ENCODE measurements around the gene LRRC15.
A peak's percentile ranks its signal among the peaks of the same experiment; 100 is the strongest.

Gene LRRC15

DNA sequence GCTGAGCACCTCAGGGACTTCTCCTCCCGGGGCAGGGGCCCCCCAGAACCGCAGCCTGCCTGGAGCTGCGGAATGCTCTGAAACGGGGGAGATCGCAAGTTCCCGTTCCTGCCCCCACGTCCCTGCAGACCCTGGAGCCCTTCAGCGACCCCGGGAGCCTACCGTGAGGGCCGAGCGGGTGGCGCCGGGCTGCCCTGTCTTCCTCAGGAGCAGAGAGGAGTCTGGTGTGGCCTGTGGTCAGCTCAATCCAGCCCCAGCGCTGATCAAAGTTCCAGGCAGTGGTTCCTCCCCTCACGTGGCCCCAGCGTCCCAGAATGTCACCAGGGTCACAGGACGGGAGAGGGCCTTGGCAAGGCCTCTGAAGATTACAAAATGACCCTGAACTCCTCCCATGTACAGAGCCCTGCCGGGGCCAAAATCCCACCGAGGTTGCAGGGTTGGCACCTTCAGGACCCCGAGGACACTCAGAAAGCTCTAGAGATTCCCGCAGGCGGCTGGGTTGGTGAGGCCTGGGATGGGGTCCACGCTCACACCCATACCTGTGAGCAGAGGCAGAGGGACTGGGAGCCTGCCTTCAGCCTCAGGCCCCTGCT lies 18.4 kb downstream of the LRRC15 start, which contains the start of gene CPN2:
TSS of gene CPN2 (minus strand) at position 249 of the 593 bp plus-strand sequence. CDS start 8,626 bp downstream, outside the sequence.
- H3K27me3 Mint-ChIP-seq (ENCODE audit: low read depth, poor library complexity): peaks cover 6% of the 10 kb centered on the region
- H3K9me3 Mint-ChIP-seq: no peaks in the 10 kb centered on the region
- no peak within 1 kb of the TSS for H3K27ac Mint-ChIP-seq
- peaks cover 12% of the 10 kb centered on the region for H3K4me1 Mint-ChIP-seq
- no peak within 1 kb of the TSS for H3K4me3 Mint-ChIP-seq
- TF ChIP-seq, protein P1, sequence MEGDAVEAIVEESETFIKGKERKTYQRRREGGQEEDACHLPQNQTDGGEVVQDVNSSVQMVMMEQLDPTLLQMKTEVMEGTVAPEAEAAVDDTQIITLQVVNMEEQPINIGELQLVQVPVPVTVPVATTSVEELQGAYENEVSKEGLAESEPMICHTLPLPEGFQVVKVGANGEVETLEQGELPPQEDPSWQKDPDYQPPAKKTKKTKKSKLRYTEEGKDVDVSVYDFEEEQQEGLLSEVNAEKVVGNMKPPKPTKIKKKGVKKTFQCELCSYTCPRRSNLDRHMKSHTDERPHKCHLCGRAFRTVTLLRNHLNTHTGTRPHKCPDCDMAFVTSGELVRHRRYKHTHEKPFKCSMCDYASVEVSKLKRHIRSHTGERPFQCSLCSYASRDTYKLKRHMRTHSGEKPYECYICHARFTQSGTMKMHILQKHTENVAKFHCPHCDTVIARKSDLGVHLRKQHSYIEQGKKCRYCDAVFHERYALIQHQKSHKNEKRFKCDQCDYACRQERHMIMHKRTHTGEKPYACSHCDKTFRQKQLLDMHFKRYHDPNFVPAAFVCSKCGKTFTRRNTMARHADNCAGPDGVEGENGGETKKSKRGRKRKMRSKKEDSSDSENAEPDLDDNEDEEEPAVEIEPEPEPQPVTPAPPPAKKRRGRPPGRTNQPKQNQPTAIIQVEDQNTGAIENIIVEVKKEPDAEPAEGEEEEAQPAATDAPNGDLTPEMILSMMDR (IDR thresholded peaks at IDR 0.05): no peak
- DNase-seq: no peak
- no peaks in the 10 kb centered on the region for H3K36me3 Mint-ChIP-seq (ENCODE audit: low read depth)

DNA sequence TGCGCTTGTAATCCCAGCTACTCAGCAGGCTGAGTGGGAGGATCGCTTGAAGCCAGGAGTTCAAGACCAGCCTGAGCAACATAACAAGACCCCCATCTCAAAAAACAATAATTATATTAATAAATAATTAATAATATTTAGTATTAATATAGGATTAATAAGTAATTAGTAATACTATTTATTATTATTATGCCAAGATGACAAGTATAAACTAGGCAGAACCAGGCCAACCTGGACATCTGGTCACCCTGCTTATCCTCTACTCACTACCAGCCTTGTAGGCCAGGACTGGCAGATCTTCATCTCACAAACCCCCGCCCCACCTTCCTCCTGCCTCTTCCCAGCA lies 18.8 kb downstream of the LRRC15 start:
- no peaks in the 10 kb centered on the region for H3K9me3 Mint-ChIP-seq
- no peak overlapping the region for H3K4me3 Mint-ChIP-seq
- peaks cover 6% of the 10 kb centered on the region for H3K27me3 Mint-ChIP-seq (ENCODE audit: low read depth, poor library complexity)
- DNase-seq: no peak
- H3K4me1 Mint-ChIP-seq: peaks cover 12% of the 10 kb centered on the region
- H3K27ac Mint-ChIP-seq: no peak overlapping the region
- TF ChIP-seq, protein P1 (IDR thresholded peaks at IDR 0.05): no peak
- H3K36me3 Mint-ChIP-seq (ENCODE audit: low read depth): no peaks in the 10 kb centered on the region

- Mint-ChIP-seq H3K4me1 (peaks cover 18% of the 10 kb centered on the region), H3K27me3 (ENCODE audit: low read depth, poor library complexity) (peaks cover 10% of the 10 kb centered on the region), H3K4me3 (no peak overlapping the region), H3K9me3 (no peaks in the 10 kb centered on the region), H3K27ac (no peak overlapping the region), H3K36me3 (ENCODE audit: low read depth) (no peaks in the 10 kb centered on the region)
- DNase-seq: no peak
- TF ChIP-seq, protein P1 (IDR thresholded peaks at IDR 0.05): no peak
Observed at GRCh38 chr3:194348354-194348753, 21.2 kb downstream of the LRRC15 start.

GRCh38 chr3:194346621-194347020 lies 22.9 kb downstream of the LRRC15 start:
- Mint-ChIP-seq H3K4me1 (peaks cover 18% of the 10 kb centered on the region), H3K4me3 (no peak overlapping the region), H3K27ac (no peak overlapping the region), H3K9me3 (no peaks in the 10 kb centered on the region), H3K36me3 (ENCODE audit: low read depth) (no peaks in the 10 kb centered on the region), H3K27me3 (ENCODE audit: low read depth, poor library complexity) (peaks cover 23% of the 10 kb centered on the region)
- no peak for DNase-seq
- TF ChIP-seq, protein P1 (IDR thresholded peaks at IDR 0.05): no peak

DNA sequence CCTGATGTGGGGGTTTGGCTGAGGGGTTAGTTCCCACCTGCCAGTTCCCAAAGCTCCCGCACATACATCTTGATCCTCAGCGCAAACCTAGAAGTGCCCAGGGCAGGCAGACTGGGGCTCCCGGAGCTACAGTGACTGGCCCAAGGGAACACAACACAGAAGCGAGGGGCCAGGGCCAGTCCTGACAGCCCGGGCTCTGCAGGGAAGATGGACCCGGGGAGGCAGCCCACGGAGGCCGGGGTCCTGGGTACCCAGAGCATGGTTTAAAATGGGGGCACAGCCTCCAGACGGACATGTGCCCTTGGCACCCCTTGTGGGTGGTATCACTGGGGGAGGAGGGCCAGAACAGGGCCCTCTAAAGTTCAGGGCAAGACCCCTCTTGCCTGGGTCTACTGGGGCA lies 23.5 kb downstream of the LRRC15 start:
- H3K36me3 Mint-ChIP-seq (ENCODE audit: low read depth): no peaks in the 10 kb centered on the region
- TF ChIP-seq, protein P1 (IDR thresholded peaks at IDR 0.05): no peak
- H3K9me3 Mint-ChIP-seq: no peaks in the 10 kb centered on the region
- peaks cover 26% of the 10 kb centered on the region for H3K27me3 Mint-ChIP-seq (ENCODE audit: low read depth, poor library complexity)
- H3K4me3 Mint-ChIP-seq: no peak overlapping the region
- H3K27ac Mint-ChIP-seq: no peak overlapping the region
- no peak for DNase-seq
- peaks cover 17% of the 10 kb centered on the region for H3K4me1 Mint-ChIP-seq

DNA sequence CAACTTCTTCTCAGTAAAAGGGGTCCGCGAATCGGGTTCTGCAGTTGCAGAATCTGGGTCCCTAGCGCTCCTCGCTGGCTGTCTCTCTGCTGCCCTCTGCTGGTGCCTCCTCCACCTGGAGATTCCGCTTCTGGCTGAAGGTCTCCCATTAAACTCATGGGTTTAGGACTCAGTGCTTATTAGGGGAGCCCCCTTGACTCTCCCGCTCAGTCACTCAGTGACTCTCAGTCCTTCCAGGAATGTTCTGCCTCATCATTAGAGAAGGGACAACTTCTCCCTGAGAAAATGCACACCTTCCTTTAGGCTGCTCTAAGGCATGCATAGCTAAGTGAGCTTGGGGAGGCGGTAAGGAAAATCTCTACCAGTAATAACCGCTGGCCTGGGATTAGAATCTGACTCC lies 25.5 kb downstream of the LRRC15 start:
- no peak overlapping the region for H3K4me3 Mint-ChIP-seq
- TF ChIP-seq, protein P1 (IDR thresholded peaks at IDR 0.05): peak; percentile 99
- DNase-seq: peak; percentile 93
- no peaks in the 10 kb centered on the region for H3K36me3 Mint-ChIP-seq (ENCODE audit: low read depth)
- no peak overlapping the region for H3K27ac Mint-ChIP-seq
- no peaks in the 10 kb centered on the region for H3K9me3 Mint-ChIP-seq
- peaks cover 36% of the 10 kb centered on the region for H3K27me3 Mint-ChIP-seq (ENCODE audit: low read depth, poor library complexity)
- H3K4me1 Mint-ChIP-seq: peaks cover 25% of the 10 kb centered on the region
